Measurements from ENCODE around the gene ZNF74.
A peak's percentile ranks its signal among the peaks of the same experiment; 100 is the strongest.

ZNF74 gene

GRCh38 chr22:20431511-20432192 lies 37.7 kb downstream of the ZNF74 start:
- no peak for TF ChIP-seq CTCF (IDR thresholded peaks at IDR 0.05)
- H3K4me3 ChIP-seq (ENCODE audit: low read depth in 1 of 2, low read length in 1 of 2) = peak overlapping the region; percentile 34 to 82

DNA sequence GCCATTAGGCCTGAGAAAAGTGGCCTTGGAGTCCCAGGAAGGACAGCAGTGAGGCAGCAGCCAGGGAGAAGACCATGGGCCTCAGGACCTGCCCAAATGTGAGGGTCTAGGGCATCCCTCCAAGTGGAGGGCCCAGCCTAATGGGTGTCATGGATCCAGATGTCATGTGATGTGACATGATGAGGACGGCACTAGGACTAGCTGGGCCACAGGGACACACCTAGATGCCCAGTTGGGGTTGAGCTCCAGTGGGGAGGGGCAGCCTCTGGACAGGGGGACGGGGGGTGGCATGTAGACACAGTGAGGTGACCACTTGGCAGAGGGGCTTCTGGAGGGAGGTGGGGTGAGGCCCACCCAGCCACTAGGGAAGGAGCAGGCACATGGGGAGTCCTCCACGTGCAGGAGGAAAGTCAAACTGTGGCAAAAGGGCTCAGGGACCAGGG lies 38.3 kb downstream of the ZNF74 start:
- Histone ChIP-seq H3K4me3 (ENCODE audit: low read depth in 1 of 2, low read length in 1 of 2) (no peak overlapping the region), H3K9me3 (no peaks in the 10 kb centered on the region), H3K27me3 (peaks cover 100% of the 10 kb centered on the region), H3K36me3 (no peaks in the 10 kb centered on the region), H3K4me1 (ENCODE audit: control insufficient read depth in 1 of 2, insufficient read depth in 1 of 2, low read depth in 1 of 2, low read length in 1 of 2) (peaks cover 30 to 41% of the 10 kb centered on the region in 2 experiments), H3K27ac (no peak overlapping the region)
- no peak for TF ChIP-seq CTCF (IDR thresholded peaks at IDR 0.05)

More at GRCh38 chr22:20431511-20432192, 37.7 kb downstream of the ZNF74 start:
- no peaks in the 10 kb centered on the region for H3K9me3 ChIP-seq
- peaks cover 100% of the 10 kb centered on the region for H3K27me3 ChIP-seq
- H3K27ac ChIP-seq = no peak overlapping the region
- H3K36me3 ChIP-seq = no peaks in the 10 kb centered on the region
- peaks cover 27 to 37% of the 10 kb centered on the region in 2 experiments for H3K4me1 ChIP-seq (ENCODE audit: control insufficient read depth in 1 of 2, insufficient read depth in 1 of 2, low read depth in 1 of 2, low read length in 1 of 2)

GRCh38 chr22:20433191-20433590 lies 39.2 kb downstream of the ZNF74 start:
- Histone ChIP-seq H3K4me1 (ENCODE audit: control insufficient read depth in 1 of 2, insufficient read depth in 1 of 2, low read depth in 1 of 2, low read length in 1 of 2) (peaks cover 30 to 48% of the 10 kb centered on the region in 2 experiments), H3K27me3 (peaks cover 100% of the 10 kb centered on the region), H3K4me3 (ENCODE audit: low read depth in 1 of 2, low read length in 1 of 2) (no peak overlapping the region), H3K27ac (no peak overlapping the region), H3K36me3 (no peaks in the 10 kb centered on the region), H3K9me3 (no peaks in the 10 kb centered on the region)
- no peak for TF ChIP-seq CTCF (IDR thresholded peaks at IDR 0.05)

DNA sequence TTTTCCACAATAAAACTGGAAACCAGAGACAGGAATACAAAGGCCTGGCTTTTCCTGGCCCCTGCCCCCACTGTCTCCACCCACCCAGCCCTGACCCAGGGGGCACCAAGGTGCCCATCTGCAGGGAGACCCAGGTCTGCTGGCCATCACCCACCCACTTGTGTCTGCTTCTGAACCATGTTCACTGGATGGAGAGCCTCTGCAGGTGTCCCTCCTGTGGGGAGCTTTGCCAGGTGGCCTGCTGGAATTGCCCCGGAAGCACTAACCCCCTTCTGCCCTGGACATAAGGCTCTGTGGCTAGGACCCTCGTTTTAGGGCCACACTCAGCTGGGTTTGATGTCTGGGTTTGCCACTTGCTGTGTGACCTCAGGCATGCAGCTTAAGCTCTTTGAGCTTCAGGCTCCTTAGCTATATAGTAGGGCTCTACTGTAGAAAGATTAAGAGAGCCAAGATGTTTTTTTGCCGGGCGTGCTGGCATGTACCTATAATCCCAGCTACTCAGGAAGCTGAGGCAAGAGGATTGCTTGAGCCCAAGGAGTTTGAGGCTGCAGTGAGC lies 39.8 kb downstream of the ZNF74 start:
- H3K4me3 ChIP-seq (ENCODE audit: low read depth in 1 of 2, low read length in 1 of 2) = no peak overlapping the region
- no peaks in the 10 kb centered on the region for H3K36me3 ChIP-seq
- H3K27me3 ChIP-seq = peaks cover 100% of the 10 kb centered on the region
- H3K4me1 ChIP-seq (ENCODE audit: control insufficient read depth in 1 of 2, insufficient read depth in 1 of 2, low read depth in 1 of 2, low read length in 1 of 2) = peaks cover 28 to 46% of the 10 kb centered on the region in 2 experiments
- TF ChIP-seq CTCF (IDR thresholded peaks at IDR 0.05) = no peak
- H3K9me3 ChIP-seq = no peaks in the 10 kb centered on the region
- no peak overlapping the region for H3K27ac ChIP-seq

- H3K4me1 ChIP-seq (ENCODE audit: control insufficient read depth in 1 of 2, insufficient read depth in 1 of 2, low read depth in 1 of 2, low read length in 1 of 2) = peaks cover 24 to 41% of the 10 kb centered on the region in 2 experiments
- H3K36me3 ChIP-seq = no peaks in the 10 kb centered on the region
- H3K4me3 ChIP-seq (ENCODE audit: low read depth in 1 of 2, low read length in 1 of 2) = no peak overlapping the region
- TF ChIP-seq CTCF (IDR thresholded peaks at IDR 0.05) = no peak
- peaks cover 100% of the 10 kb centered on the region for H3K27me3 ChIP-seq
- no peak overlapping the region for H3K27ac ChIP-seq
- H3K9me3 ChIP-seq = no peaks in the 10 kb centered on the region
Observed at GRCh38 chr22:20434264-20434751, 40.4 kb downstream of the ZNF74 start.
